HEK293 (cell line): ENCODE data around the gene SAMD4A.

Experiments
- CTCF ChIA-PET: fragments of 350-600 bp; formaldehyde crosslinking; extraction: SDS; loops from one replicate; lab custom pipeline; 2021; ENCODE audit warnings: antibody characterized with exemption; lab: Yijun Ruan, JAX
- POLR2A ChIA-PET: fragments of 300-600 bp; formaldehyde crosslinking; extraction: SDS; loops from one replicate; lab custom pipeline; 2020; ENCODE audit warnings: antibody characterized with exemption, inconsistent platforms; lab: Yijun Ruan, JAX
- H3K27ac ChIP-seq: fragments of 200-500 bp; sonication (Bioruptor generic); 2 replicates; pipeline ENCODE4 v1.5.1; 2014; ENCODE audit warnings: low read depth, low read length, control low read depth, inconsistent platforms; ENCODE audit errors: extremely low read depth
- H3K36me3 ChIP-seq, 2 experiments: fragments of 200-500 bp in 1 of 2; sonication (Bioruptor generic) in 1 of 2; 1 replicate in 1 of 2; 2 replicates in 1 of 2; pipeline ENCODE4 v1.5.1; 2014 to 2017; ENCODE audit warnings: inconsistent platforms in 2 of 2, low read length in 2 of 2; ENCODE audit not compliant: control insufficient read depth in 2 of 2, insufficient read depth in 1 of 2
- H3K4me1 ChIP-seq: fragments of 200-500 bp; sonication (Bioruptor generic); 2 replicates; pipeline ENCODE4 v1.5.1; 2014; ENCODE audit warnings: mild to moderate bottlenecking, low read length, inconsistent platforms; ENCODE audit not compliant: control insufficient read depth, insufficient read depth
- H3K4me3 ChIP-seq: 2 replicates; pipeline ENCODE4 v1.5.1; 2011; ENCODE audit warnings: low read depth, mild to moderate bottlenecking, control low read depth, low read length, moderate library complexity
- H3K9me3 ChIP-seq: fragments of 200-500 bp; sonication (Bioruptor generic); 2 replicates; pipeline ENCODE4 v1.5.1; 2014; ENCODE audit warnings: low read depth, low read length, inconsistent platforms; ENCODE audit not compliant: control insufficient read depth, insufficient read depth
- FEZF1 ChIP-seq: fragments of 450-650 bp; formaldehyde crosslinking; IDR thresholded peaks from 2 replicates; pipeline ENCODE4 v1.5.1; 2016; ENCODE audit warnings: missing biosample characterization, missing genetic modification characterization
- GLI4 ChIP-seq: fragments of 450-650 bp; formaldehyde crosslinking; IDR thresholded peaks from 2 replicates; pipeline ENCODE4 v1.5.1; 2016; ENCODE audit warnings: missing biosample characterization, missing genetic modification characterization
- MYNN ChIP-seq: fragments of 450-650 bp; formaldehyde crosslinking; IDR thresholded peaks from 2 replicates; pipeline ENCODE4 v1.5.1; 2016; ENCODE audit warnings: missing biosample characterization, missing genetic modification characterization, borderline replicate concordance
- TRIM28 ChIP-seq: IDR thresholded peaks from 2 replicates; pipeline ENCODE4 v1.6.1; 2011; ENCODE audit warnings: low read length, control low read depth, borderline replicate concordance
- ZNF146 ChIP-seq: fragments of 450-650 bp; formaldehyde crosslinking; IDR thresholded peaks from 2 replicates; pipeline ENCODE4 v1.5.1; 2016; ENCODE audit warnings: missing biosample characterization, missing genetic modification characterization
- ZNF19 ChIP-seq: fragments of 450-650 bp; formaldehyde crosslinking; IDR thresholded peaks from 2 replicates; pipeline ENCODE4; 2016; ENCODE audit warnings: missing biosample characterization, missing genetic modification characterization, low read depth
- ZNF214 ChIP-seq: fragments of 450-650 bp; formaldehyde crosslinking; IDR thresholded peaks from 2 replicates; pipeline ENCODE4 v1.5.1; 2017; ENCODE audit warnings: missing biosample characterization, mild to moderate bottlenecking, missing genetic modification characterization, borderline replicate concordance
- ZNF221 ChIP-seq: fragments of 450-650 bp; formaldehyde crosslinking; IDR thresholded peaks from 2 replicates; pipeline ENCODE4 v1.5.1; 2017; ENCODE audit warnings: missing biosample characterization, missing genetic modification characterization, borderline replicate concordance
- ZNF274 ChIP-seq, 2 experiments: fragments of 200-500 bp in 1 of 2; fragments of 450-650 bp in 1 of 2; sonication (Bioruptor generic) in 1 of 2; formaldehyde crosslinking in 1 of 2; IDR thresholded peaks; 2 replicates each; pipeline versions ENCODE4 v1.5.1 to v1.6.1; 2014 to 2016; ENCODE audit warnings: borderline replicate concordance in 1 of 2, inconsistent platforms in 1 of 2, low read length in 1 of 2, missing biosample characterization in 1 of 2, missing genetic modification characterization in 1 of 2
- ZNF426 ChIP-seq: fragments of 450-650 bp; formaldehyde crosslinking; IDR thresholded peaks from 2 replicates; pipeline ENCODE4 v1.5.1; 2017; ENCODE audit warnings: missing biosample characterization, missing genetic modification characterization, mild to moderate bottlenecking, inconsistent platforms, moderate library complexity
- ZNF624 ChIP-seq: fragments of 450-650 bp; formaldehyde crosslinking; IDR thresholded peaks from 2 replicates; pipeline ENCODE4 v1.5.1; 2017; ENCODE audit warnings: missing biosample characterization, missing genetic modification characterization
- ZNF701 ChIP-seq: fragments of 450-650 bp; formaldehyde crosslinking; IDR thresholded peaks from 2 replicates; pipeline ENCODE4 v1.5.1; 2016; ENCODE audit warnings: missing biosample characterization, missing genetic modification characterization
- TF ChIP-seq, protein P1 (sequence below): fragments of 450-650 bp; formaldehyde crosslinking; conservative IDR thresholded peaks from 2 replicates; pipeline ENCODE4 v1.5.1; 2016; ENCODE audit warnings: low read depth, missing biosample characterization, missing genetic modification characterization
- TF ChIP-seq, protein P2 (sequence below): fragments of 450-650 bp; formaldehyde crosslinking; IDR thresholded peaks from 2 replicates; pipeline ENCODE4 v1.5.1; 2017; ENCODE audit warnings: missing biosample characterization, missing genetic modification characterization
- TF ChIP-seq, protein P3 (sequence below): fragments of 450-650 bp; formaldehyde crosslinking; IDR thresholded peaks from 2 replicates; pipeline ENCODE4 v1.5.1; 2016; ENCODE audit warnings: missing biosample characterization, missing genetic modification characterization
- TF ChIP-seq, protein P4 (sequence below): fragments of 450-650 bp; formaldehyde crosslinking; IDR thresholded peaks from 2 replicates; pipeline ENCODE4 v1.5.1; 2016; ENCODE audit warnings: missing biosample characterization, missing genetic modification characterization, low read depth
- TF ChIP-seq, protein P5 (sequence below): fragments of 450-650 bp; formaldehyde crosslinking; IDR thresholded peaks from 2 replicates; pipeline ENCODE4 v1.5.1; 2016; ENCODE audit warnings: missing biosample characterization, missing genetic modification characterization

The SAMD4A gene

DNA sequence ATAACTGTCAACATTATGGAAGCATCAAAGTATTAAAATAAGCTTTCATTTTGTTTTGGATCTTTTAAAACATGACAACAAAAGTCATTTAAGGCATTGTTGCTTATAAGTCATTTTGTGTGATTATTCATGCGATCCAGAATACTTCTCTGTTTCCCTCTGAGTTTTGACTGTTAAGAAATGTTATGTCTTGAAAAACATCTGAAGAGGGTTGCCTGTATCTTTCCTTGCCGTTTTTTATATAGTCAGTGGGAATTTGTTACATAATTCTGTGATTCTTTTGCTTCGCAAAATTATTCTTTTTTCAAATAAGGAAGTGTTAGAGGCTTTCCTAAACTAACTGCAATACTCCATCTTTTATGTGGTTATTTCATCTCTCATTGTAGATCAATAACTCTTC is 78.7 kb downstream of the SAMD4A start:
- ChIA-PET POLR2A (no interaction called here), CTCF (no interaction called here)
- Histone ChIP-seq H3K4me1 (peaks cover 4% of the 10 kb centered on the region), H3K9me3 (no peaks in the 10 kb centered on the region), H3K4me3 (no peak overlapping the region), H3K36me3 (no peaks in the 10 kb centered on the region), H3K27ac (no peak overlapping the region)
- TF ChIP-seq, protein P1, sequence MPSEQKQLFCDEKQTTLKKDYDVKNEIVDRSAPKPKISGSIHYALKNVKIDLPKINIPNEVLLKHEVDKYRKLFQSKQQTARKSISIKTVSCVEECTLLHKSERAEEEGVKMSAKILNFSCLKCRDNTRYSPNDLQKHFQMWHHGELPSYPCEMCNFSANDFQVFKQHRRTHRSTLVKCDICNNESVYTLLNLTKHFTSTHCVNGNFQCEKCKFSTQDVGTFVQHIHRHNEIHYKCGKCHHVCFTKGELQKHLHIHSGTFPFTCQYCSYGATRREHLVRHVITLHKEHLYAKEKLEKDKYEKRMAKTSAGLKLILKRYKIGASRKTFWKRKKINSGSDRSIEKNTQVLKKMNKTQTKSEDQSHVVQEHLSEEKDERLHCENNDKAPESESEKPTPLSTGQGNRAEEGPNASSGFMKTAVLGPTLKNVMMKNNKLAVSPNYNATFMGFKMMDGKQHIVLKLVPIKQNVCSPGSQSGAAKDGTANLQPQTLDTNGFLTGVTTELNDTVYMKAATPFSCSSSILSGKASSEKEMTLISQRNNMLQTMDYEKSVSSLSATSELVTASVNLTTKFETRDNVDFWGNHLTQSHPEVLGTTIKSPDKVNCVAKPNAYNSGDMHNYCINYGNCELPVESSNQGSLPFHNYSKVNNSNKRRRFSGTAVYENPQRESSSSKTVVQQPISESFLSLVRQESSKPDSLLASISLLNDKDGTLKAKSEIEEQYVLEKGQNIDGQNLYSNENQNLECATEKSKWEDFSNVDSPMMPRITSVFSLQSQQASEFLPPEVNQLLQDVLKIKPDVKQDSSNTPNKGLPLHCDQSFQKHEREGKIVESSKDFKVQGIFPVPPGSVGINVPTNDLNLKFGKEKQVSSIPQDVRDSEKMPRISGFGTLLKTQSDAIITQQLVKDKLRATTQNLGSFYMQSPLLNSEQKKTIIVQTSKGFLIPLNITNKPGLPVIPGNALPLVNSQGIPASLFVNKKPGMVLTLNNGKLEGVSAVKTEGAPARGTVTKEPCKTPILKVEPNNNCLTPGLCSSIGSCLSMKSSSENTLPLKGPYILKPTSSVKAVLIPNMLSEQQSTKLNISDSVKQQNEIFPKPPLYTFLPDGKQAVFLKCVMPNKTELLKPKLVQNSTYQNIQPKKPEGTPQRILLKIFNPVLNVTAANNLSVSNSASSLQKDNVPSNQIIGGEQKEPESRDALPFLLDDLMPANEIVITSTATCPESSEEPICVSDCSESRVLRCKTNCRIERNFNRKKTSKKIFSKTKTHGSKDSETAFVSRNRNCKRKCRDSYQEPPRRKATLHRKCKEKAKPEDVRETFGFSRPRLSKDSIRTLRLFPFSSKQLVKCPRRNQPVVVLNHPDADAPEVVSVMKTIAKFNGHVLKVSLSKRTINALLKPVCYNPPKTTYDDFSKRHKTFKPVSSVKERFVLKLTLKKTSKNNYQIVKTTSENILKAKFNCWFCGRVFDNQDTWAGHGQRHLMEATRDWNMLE (tag by site-specific recombination), result no peak
- TF ChIP-seq ZNF624 (tag by site-specific recombination) (no peak), MYNN (tag by site-specific recombination) (no peak), FEZF1 (tag by site-specific recombination) (no peak), ZNF214 (tag by site-specific recombination) (no peak), ZNF274 (IDR thresholded peaks at IDR 0.05; ENCODE audit: low read length) (no peak), ZNF274 (tag by site-specific recombination; IDR thresholded peaks at IDR 0.05; ENCODE audit: borderline replicate concordance) (no peak), ZNF19 (tag by site-specific recombination) (no peak), GLI4 (no peak), ZNF221 (tag by site-specific recombination) (no peak), ZNF146 (no peak), ZNF701 (tag by site-specific recombination) (no peak), ZNF426 (tag by site-specific recombination) (no peak), TRIM28 (no peak)
- TF ChIP-seq, protein P2, sequence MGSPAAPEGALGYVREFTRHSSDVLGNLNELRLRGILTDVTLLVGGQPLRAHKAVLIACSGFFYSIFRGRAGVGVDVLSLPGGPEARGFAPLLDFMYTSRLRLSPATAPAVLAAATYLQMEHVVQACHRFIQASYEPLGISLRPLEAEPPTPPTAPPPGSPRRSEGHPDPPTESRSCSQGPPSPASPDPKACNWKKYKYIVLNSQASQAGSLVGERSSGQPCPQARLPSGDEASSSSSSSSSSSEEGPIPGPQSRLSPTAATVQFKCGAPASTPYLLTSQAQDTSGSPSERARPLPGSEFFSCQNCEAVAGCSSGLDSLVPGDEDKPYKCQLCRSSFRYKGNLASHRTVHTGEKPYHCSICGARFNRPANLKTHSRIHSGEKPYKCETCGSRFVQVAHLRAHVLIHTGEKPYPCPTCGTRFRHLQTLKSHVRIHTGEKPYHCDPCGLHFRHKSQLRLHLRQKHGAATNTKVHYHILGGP (tag by site-specific recombination), result no peak
- TF ChIP-seq, protein P3, sequence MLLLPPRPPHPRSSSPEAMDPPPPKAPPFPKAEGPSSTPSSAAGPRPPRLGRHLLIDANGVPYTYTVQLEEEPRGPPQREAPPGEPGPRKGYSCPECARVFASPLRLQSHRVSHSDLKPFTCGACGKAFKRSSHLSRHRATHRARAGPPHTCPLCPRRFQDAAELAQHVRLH (tag by site-specific recombination), result no peak
- TF ChIP-seq, protein P4, sequence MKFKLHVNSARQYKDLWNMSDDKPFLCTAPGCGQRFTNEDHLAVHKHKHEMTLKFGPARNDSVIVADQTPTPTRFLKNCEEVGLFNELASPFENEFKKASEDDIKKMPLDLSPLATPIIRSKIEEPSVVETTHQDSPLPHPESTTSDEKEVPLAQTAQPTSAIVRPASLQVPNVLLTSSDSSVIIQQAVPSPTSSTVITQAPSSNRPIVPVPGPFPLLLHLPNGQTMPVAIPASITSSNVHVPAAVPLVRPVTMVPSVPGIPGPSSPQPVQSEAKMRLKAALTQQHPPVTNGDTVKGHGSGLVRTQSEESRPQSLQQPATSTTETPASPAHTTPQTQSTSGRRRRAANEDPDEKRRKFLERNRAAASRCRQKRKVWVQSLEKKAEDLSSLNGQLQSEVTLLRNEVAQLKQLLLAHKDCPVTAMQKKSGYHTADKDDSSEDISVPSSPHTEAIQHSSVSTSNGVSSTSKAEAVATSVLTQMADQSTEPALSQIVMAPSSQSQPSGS (tag by site-specific recombination), result no peak
- TF ChIP-seq, protein P5, sequence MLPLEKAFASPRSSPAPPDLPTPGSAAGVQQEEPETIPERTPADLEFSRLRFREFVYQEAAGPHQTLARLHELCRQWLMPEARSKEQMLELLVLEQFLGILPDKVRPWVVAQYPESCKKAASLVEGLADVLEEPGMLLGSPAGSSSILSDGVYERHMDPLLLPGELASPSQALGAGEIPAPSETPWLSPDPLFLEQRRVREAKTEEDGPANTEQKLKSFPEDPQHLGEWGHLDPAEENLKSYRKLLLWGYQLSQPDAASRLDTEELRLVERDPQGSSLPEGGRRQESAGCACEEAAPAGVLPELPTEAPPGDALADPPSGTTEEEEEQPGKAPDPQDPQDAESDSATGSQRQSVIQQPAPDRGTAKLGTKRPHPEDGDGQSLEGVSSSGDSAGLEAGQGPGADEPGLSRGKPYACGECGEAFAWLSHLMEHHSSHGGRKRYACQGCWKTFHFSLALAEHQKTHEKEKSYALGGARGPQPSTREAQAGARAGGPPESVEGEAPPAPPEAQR, result no peak
